Subcutaneous preadipocyte (primary cell): ENCODE results near the gene SMG7. TPM values are rescaled to one million over a fixed set of nuclear protein-coding genes. Genes with fewer than 3 reads are reported as not detected.

ENCODE experiments used
- total RNA-seq: library from RNA; depleted of rRNA; stranded (reverse); fragments of >200 nt; gene quantifications from 2 replicates; pipeline ENCODE4 v1.2.3, GENCODE V29; 2012

Gene SMG7, protein sequence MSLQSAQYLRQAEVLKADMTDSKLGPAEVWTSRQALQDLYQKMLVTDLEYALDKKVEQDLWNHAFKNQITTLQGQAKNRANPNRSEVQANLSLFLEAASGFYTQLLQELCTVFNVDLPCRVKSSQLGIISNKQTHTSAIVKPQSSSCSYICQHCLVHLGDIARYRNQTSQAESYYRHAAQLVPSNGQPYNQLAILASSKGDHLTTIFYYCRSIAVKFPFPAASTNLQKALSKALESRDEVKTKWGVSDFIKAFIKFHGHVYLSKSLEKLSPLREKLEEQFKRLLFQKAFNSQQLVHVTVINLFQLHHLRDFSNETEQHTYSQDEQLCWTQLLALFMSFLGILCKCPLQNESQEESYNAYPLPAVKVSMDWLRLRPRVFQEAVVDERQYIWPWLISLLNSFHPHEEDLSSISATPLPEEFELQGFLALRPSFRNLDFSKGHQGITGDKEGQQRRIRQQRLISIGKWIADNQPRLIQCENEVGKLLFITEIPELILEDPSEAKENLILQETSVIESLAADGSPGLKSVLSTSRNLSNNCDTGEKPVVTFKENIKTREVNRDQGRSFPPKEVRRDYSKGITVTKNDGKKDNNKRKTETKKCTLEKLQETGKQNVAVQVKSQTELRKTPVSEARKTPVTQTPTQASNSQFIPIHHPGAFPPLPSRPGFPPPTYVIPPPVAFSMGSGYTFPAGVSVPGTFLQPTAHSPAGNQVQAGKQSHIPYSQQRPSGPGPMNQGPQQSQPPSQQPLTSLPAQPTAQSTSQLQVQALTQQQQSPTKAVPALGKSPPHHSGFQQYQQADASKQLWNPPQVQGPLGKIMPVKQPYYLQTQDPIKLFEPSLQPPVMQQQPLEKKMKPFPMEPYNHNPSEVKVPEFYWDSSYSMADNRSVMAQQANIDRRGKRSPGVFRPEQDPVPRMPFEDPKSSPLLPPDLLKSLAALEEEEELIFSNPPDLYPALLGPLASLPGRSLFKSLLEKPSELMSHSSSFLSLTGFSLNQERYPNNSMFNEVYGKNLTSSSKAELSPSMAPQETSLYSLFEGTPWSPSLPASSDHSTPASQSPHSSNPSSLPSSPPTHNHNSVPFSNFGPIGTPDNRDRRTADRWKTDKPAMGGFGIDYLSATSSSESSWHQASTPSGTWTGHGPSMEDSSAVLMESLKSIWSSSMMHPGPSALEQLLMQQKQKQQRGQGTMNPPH
- total RNA-seq: 18.0 and 26.0 TPM in 2 replicates

DNA sequence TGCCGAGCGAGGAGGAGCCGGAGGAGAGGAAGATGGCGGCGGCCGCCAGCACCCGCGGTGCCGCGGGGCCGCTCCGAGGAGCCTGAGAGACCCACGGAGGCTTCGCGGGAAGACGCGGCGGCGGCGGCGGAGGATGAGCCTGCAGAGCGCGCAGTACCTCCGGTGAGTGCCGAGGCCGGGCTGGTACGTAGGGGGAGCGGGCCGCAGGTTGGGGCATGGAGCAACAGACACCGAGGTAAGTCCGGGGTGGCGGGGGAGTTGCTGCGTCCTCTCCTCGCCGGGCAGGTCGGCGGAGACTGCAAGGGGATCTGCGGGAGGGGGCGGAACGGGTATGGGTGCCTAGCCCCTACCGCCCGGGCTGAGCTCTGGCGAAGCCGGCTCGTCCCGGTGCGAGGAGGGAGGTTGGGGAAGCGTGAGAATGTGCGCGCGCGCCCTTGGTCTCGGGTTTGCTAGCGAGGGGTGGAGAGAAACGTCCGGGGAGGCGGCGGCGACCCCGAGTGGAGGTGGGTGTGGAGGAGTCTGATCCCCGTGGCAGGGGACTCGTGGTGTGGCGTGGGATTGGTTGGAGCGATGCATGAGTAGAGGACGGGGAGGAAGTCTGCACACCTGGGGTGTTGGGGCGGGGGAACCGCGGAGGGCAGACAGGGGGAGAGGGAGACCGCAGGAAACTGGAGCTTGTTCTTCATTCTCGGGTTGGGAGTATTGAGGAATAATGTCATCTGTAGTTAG is at the start of gene SMG7:
Gene SMG7 (plus strand): TSS at position 12 of the 729 bp plus-strand sequence. CDS start 122 bp downstream, at position 134.

DNA sequence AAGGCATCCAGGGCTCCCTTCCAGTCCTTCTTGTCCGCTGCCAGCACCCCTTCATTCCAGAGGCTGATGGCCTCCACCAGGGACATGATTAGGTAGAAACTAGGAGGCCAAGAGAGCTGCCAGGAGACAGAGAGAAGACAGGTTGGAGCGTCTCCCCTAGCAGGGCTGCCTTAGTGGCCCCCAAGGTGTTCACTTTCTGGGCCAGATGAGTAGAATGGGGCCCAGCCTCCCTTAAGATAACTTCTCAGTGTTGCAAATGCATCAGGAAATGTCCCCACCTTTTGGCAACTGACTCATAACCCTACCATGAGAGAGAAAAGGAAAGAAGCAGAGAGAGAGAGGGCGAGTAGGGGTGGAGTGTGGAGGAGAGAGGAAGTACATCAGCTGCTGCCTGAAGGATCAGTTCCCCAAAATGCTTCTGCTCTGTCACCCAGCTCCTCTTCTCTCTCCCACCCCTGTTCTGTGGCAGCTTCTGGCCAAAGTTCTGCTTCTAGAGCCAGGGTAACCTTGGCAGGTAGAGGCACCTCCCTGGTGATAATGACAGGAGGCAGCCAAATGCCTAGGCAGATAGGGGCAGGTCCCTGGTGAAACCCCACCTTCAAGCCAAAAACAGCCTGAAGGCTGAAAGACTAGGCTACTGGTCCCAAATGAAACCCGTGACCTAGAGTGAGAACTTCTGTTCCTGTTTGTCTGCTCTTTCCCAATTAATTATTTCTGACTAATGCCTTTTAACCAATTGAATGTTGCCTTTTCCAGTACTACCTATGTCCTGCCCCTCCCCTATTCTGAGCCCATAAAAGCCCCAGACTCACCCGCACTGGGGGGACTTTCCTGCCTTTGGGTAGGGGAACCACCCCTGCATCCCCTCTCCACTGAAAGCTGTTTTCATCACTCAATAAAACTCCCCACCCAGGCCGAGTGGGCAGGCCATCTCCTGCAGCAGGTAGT is 118.2 kb downstream of the SMG7 start, which contains the start of gene NCF2:
Gene NCF2 (minus strand): TSS at position 216 of the 948 bp plus-strand sequence. CDS start 130 bp downstream, at position 86.

Other genes starting within 250 kb of the SMG7 start
- gene NMNAT2, start 54.1 kb upstream of the SMG7 start, total RNA-seq: 4.4 and 7.0 TPM in 2 replicates
- gene NCF2, start 118.0 kb downstream of the SMG7 start, total RNA-seq: not detected in 2 replicates
- 56.2 and 79.0 TPM in 2 replicates for gene ARPC5, start 163.3 kb downstream of the SMG7 start, total RNA-seq
- not detected in 2 replicates for gene APOBEC4, start 180.8 kb downstream of the SMG7 start, total RNA-seq